ENCODE results near the gene DNAH2. TPM values are rescaled to one million over a fixed set of nuclear protein-coding genes. Genes with fewer than 3 reads are reported as not detected.

The DNAH2 gene
- total RNA-seq, 1 experiment from 2014 or later: 0.15 TPM

- Histone ChIP-seq H3K9me3 (ENCODE audit: control insufficient read depth, low read depth, low read length) (no peaks in the 10 kb centered on the region), H2AFZ (ENCODE audit: low read length) (no peak overlapping the region), H3K4ac (ENCODE audit: low read depth, low read length) (no peak overlapping the region), H3K14ac (ENCODE audit: insufficient read depth, low read length) (no peak overlapping the region), H2AK5ac (ENCODE audit: insufficient read length, low read length) (no peak overlapping the region), H3K23ac (ENCODE audit: insufficient read length, low read depth, low read length) (no peak overlapping the region), H3K4me2 (ENCODE audit: insufficient read depth, insufficient read length, low read length) (peak overlapping the region; percentile 97), H3K27me3 (ENCODE audit: insufficient read depth, low read length) (peaks cover 30% of the 10 kb centered on the region; the same call in 1 of the 2 replicates), H2BK12ac (ENCODE audit: insufficient read length, low read depth, low read length) (no peak overlapping the region), H4K5ac (ENCODE audit: insufficient read length, low read depth, low read length) (no peak overlapping the region), H3K9ac (ENCODE audit: extremely low read depth, insufficient read length, low read length) (no peak overlapping the region), H4K8ac (replicated peaks; ENCODE audit: insufficient read length, low read depth, low read length) (no peak overlapping the region), H3K27ac (ENCODE audit: insufficient read length, low read depth, low read length) (no peak overlapping the region), H3K79me2 (ENCODE audit: insufficient read depth, low read length) (no peaks in the 10 kb centered on the region), H3K56ac (ENCODE audit: insufficient read length, low read depth, low read length) (no peak overlapping the region), H2BK15ac (ENCODE audit: low read depth, low read length) (no peak overlapping the region), H4K91ac (ENCODE audit: insufficient read length, low read depth, low read length) (no peak overlapping the region), H4K20me1 (ENCODE audit: control insufficient read depth, insufficient read depth, insufficient read length) (no peaks in the 10 kb centered on the region), H3K18ac (ENCODE audit: insufficient read length, low read depth, low read length) (no peak overlapping the region), H3K23me2 (ENCODE audit: insufficient read length, low read depth, low read length, poor library complexity, severe bottlenecking) (peaks cover 36% of the 10 kb centered on the region), H3K79me1 (ENCODE audit: insufficient read depth, low read depth, low read length, poor library complexity, severe bottlenecking) (no peaks in the 10 kb centered on the region), H2BK20ac (ENCODE audit: low read depth, low read length, poor library complexity, severe bottlenecking) (no peak overlapping the region), H3K4me1 (ENCODE audit: insufficient read depth, low read length) (no peaks in the 10 kb centered on the region; the same call in 1 of the 2 replicates), H2BK120ac (ENCODE audit: low read depth, low read length, poor library complexity, severe bottlenecking) (no peak overlapping the region), H3T11ph (ENCODE audit: low read length) (no peak overlapping the region), H2BK5ac (ENCODE audit: insufficient read length, low read length) (no peak overlapping the region)
- H3K9me3 Mint-ChIP-seq: 0 out of 5 replicates have a peak, but pooled peaks cover 0 to 3% of the 10 kb centered on the region in 2 experiments
- H3K27ac Mint-ChIP-seq: no peak overlapping the region
- peaks cover 0 to 36% (median 20%) of the 10 kb centered on the region in 3 experiments; a peak in 4 of 7 replicates for H3K36me3 Mint-ChIP-seq (ENCODE audit: insufficient read depth in 1 of 3, low read depth in 3 of 3)
- no peak for TF ChIP-seq CTCF (conservative IDR thresholded peaks at IDR 0.05)
- peaks cover 18% of the 10 kb centered on the region for H3K27me3 Mint-ChIP-seq (ENCODE audit: low read depth)
- peaks cover 24 to 39% of the 10 kb centered on the region in 2 experiments for H3K4me1 Mint-ChIP-seq
- peak; percentile 36 for DNase-seq
- WGBS (ENCODE audit: extremely low coverage, insufficient read length, low lambda C conversion rate): no CpG with 5 or more reads among the region's 31 CpGs
- peak overlapping the region in 1 of 2 experiments; percentile 30 for H3K4me3 Mint-ChIP-seq
Observed at GRCh38 chr17:7854078-7854777, 136.7 kb downstream of the DNAH2 start.
